Anterior cingulate cortex (tissue), 58 donors: Measurements from ENCODE around the gene SCGB3A1.

Experiments
- DNase-seq, 58 donors: peaks; one replicate each; lab custom pipeline; 2025; lab: John Stamatoyannopoulos, UW

The SCGB3A1 gene

GRCh38 chr5:180591311-180591887, at the start of gene SCGB3A1:
Gene SCGB3A1, minus strand, starts transcription at chr5:180591499. Its CDS starts 37 bp downstream, at chr5:180591462.
- DNase-seq = no peak

GRCh38 chr5:180640611-180640860, 49.2 kb upstream of the SCGB3A1 start:
- no peak for DNase-seq

DNA sequence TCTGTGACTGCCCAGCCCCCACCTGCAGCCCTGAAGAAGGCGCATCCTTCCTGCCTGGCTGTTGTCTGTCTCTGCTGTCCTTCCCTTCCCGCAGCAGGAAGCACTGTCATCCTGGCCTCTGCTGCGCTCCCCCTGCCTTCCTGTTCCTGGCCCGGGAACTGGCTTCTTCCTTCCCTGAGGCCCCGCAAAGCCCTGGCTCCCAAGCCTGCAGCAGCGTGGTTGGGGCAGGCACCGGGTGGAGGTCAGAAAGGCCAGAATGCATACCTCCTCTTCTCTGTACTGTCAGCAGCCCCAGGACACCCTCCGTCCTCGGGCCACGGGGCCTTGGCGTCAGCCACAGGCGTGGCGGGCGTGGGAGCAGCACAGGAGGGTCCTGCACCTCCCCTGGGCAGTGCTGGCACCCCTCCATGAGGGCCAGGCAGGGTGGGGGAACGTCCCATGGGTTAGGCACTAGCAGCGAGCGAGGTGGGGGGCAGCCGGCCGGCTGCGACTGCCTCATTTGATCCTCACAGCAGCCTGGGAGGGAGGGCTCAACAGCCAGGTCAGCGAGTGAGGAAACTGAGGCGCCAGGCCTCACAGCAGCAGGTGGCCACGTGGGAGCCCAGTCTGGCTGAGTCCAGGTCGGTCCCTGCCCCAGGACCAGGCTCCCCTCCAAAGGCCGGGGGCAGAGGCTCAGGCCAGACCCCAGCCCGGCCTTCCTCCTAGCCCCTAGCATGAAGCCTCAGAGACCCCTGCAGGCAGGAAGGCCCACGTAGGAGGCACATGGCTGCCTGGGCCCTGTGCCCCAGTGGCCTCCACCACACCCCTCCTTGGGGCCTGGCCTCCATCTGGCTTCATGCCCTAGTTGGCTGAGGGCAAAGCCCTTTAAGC, 48.7 kb upstream of the SCGB3A1 start:
- DNase-seq = no peak

GRCh38 chr5:180639287-180639686, 48.0 kb upstream of the SCGB3A1 start:
- DNase-seq = no peak

GRCh38 chr5:180637962-180638680, 46.8 kb upstream of the SCGB3A1 start:
- DNase-seq = no peak

DNA sequence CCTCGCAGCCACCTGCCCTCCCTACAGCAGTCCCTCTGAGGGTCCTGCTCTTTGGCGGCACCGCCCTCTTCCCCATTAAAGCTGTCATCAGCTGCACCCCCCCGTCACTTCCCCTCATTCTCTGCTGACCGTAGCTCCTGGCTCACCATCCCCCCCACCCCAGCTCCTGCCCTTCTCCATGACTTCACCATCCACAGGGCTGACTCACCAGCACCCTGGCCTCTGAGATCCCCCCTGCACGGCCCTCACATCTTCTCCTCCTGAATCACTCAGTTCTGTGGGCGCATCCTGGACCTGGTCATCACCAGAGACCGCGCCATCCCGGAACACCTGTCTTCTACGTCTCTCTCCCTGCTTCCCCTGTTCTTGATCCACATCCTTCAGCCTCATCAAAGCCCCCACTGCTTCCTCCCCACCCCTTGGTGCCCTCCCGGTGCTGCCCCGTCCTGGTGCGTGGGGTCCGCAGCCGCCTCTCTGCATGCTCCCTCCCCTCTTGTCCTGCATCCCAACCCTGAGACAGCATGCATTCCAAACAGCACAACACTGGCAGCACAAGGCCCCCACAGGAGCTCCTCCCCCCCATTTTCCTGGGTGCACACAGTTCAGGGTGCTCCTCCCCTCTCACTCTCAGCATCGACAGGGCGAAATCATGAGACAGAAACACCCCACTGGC, 45.2 kb upstream of the SCGB3A1 start:
- no peak for DNase-seq

GRCh38 chr5:180636016-180636402, 44.7 kb upstream of the SCGB3A1 start:
- no peak for DNase-seq

- no peak for DNase-seq
Observed at GRCh38 chr5:180633283-180634177, 42.2 kb upstream of the SCGB3A1 start.

DNA sequence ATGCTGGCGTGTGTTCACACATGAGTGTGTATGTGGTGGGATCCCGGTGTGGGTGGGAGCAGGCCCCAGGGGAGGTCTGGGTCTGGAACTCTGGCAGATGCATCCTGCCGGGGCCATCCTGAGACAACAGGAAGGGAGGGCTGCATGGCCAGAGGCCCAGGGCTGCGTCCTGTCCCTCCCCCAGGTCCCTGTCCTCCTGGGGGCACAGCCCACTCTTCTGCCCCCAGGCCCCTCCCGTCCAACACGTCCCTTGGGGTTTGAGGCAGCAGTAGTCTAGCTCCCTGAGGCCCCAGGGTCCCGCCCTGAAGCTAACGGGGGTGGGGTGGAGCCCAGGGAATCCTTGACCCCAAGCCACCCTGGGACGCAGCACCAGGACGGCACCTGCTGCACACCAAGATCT, 41.5 kb upstream of the SCGB3A1 start:
- DNase-seq = no peak

- DNase-seq = no peak
Observed at GRCh38 chr5:180631549-180632383, 40.5 kb upstream of the SCGB3A1 start.

GRCh38 chr5:180630426-180630825, 39.1 kb upstream of the SCGB3A1 start:
- no peak for DNase-seq

- no peak for DNase-seq
Observed at GRCh38 chr5:180629831-180630382, 38.6 kb upstream of the SCGB3A1 start.

GRCh38 chr5:180628827-180629750, 37.8 kb upstream of the SCGB3A1 start:
- no peak for DNase-seq

GRCh38 chr5:180628211-180628610, 36.9 kb upstream of the SCGB3A1 start:
- DNase-seq = no peak

DNA sequence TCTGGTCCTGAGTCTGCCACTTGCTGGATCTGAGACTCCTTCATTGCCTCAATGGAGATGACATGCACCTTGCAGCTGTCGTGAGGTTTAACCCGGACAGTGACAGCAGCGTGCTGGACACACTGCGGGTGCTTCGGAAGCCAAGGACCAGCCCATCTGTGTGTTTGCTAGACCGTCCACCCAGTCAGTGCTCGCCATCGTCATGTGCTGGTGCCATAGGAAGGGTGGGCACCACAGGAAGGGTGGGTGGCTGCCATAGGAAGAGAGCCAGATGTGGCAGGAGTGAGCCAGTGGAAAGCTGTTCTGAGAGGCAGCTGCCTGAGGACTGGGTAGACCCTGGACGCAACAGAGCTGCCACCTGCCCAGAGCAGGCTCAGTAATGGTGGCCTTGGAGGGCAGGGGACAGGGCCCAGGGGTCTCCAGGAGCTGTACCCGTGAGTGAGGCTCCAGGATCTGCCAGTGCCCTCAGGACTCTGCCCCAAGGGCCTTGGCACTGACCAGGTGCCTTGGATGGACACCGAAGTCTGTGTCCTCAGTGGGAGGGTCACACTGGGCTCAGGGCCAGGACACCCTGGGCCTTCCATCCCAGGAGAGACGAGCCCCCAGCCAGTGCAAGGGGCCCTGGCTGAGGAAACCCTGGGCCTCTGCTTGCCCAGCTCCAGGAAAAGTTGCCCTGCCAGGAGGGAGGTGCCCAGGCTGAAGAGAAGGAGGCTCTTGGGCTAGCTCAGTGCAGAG, 36.3 kb upstream of the SCGB3A1 start:
- DNase-seq = no peak

DNA sequence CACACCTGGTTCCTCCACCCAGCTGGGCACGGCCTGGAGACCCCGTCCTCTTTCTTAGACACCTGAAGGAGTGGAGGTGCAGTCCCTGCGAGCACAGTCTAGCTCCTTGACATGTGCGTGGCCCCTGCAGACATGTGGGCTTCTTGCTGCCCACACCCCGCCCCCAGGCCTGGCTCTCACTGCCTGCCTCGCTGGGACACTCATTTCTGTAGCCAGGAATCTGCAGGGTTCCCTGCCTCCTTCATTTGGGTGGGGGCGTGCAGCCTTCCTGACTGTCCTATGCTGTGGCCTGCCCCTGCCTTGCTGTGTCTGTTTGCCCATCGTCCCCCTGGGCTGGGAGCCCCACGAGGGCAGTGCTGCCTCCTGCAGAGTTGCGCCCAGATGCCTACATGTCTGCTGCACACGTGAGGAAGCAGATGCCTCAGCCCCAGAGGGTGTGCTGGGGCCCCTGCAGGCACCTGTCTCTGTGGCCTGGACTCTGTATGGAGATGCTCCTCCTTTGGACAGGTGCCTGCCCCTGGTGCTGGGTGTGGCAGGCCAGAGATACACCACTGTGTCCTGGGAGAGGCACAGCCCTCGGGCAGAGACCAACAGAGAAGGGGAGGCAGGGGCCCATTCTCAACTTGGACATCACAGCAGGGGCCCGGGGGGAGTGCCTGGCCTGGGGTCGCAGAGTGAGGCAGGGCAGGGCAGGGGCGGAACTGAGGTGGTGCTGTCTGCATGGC, 35.5 kb upstream of the SCGB3A1 start:
- DNase-seq = no peak
